NT2/D1 (cell line): ENCODE measurements around the gene ZNF776.

Experiments used
- DNase-seq: peaks from one replicate; pipeline ENCODE4 v3.0.0-alpha.2; 2011; ENCODE audit warnings: low read depth, low spot score
- H3K27me3 ChIP-seq: 2 replicates; pipeline ENCODE4 v1.6.0; 2011; ENCODE audit warnings: mild to moderate bottlenecking; ENCODE audit not compliant: insufficient read length, insufficient read depth
- H3K36me3 ChIP-seq: 2 replicates; pipeline ENCODE4 v1.6.1; 2011; ENCODE audit warnings: mild to moderate bottlenecking, low read length, mixed read lengths; ENCODE audit not compliant: insufficient read depth, insufficient read length
- H3K4me1 ChIP-seq: 2 replicates; pipeline ENCODE4 v1.5.1; 2011; ENCODE audit not compliant: insufficient read depth, insufficient read length
- H3K4me3 ChIP-seq: 2 replicates; pipeline ENCODE4 v1.5.1; 2011; ENCODE audit warnings: low read depth; ENCODE audit not compliant: insufficient read length
- H3K9ac ChIP-seq: 2 replicates; pipeline ENCODE4 v1.6.0; 2011; ENCODE audit warnings: low read depth; ENCODE audit not compliant: insufficient read length
- H3K9me3 ChIP-seq: 2 replicates; pipeline ENCODE4 v1.5.1; 2011; ENCODE audit warnings: mild to moderate bottlenecking, low read length; ENCODE audit not compliant: insufficient read depth
- SUZ12 ChIP-seq: IDR thresholded peaks from 2 replicates; pipeline ENCODE4 v1.6.1; 2011; ENCODE audit not compliant: insufficient read length, insufficient read depth; ENCODE audit errors: extremely low read depth
- YY1 ChIP-seq: IDR thresholded peaks from 2 replicates; pipeline ENCODE4 v1.6.1; 2011; ENCODE audit not compliant: insufficient read length, insufficient read depth
- ZNF274 ChIP-seq: IDR thresholded peaks from 2 replicates; pipeline ENCODE4 v1.6.1; 2011; ENCODE audit warnings: mild to moderate bottlenecking, low read depth, low read length

The ZNF776 gene

DNA sequence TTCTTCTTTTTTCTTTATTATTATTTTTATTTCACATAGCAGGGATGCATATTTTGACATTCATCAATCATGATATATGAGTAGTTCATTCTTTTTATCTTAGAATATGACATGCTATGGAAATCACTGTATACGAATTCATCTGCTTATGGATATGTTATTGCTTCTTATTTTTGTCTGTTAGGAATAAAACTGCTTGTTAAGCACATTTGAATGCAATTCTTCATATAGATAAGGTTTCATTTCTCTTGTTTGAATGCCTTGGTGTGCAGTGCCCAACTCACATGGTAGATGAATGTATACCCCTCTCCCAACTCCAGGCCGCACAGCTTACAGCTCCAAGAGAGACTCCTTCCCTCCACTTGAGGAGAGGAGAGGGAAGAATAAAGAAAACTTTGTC, 11.3 kb downstream of the ZNF776 start:
- no peaks in the 10 kb centered on the region for H3K4me1 ChIP-seq
- no peak overlapping the region for H3K9ac ChIP-seq
- no peak overlapping the region for H3K4me3 ChIP-seq
- no peaks in the 10 kb centered on the region for H3K27me3 ChIP-seq
- peaks cover 84% of the 10 kb centered on the region for H3K36me3 ChIP-seq
- no peak for TF ChIP-seq ZNF274
- no peak for DNase-seq
- no peaks in the 10 kb centered on the region for H3K9me3 ChIP-seq

DNA sequence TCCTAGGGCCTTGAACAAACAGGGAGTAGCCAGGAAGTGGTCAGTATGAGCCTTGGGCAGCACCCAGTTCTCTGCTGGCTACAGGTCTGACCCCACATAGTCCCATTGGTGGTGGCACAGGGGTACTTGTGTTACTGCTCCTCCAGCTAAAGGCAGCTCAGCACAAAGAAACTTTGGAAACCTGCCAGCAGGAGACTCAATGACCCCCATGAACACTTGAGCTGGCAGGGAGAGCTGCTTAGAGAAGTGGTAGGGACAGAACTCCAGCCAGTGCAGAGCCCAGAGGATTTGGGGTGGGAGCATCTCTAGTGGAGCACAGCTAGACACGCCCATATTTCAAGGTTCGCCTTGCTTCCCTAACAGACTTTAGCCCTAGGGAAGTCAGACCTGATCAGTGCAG, 12.5 kb downstream of the ZNF776 start:
- no peaks in the 10 kb centered on the region for H3K9me3 ChIP-seq
- no peaks in the 10 kb centered on the region for H3K4me1 ChIP-seq
- no peak for DNase-seq
- no peak for TF ChIP-seq ZNF274
- TF ChIP-seq SUZ12, result no peak
- no peak for TF ChIP-seq YY1
- no peak overlapping the region for H3K9ac ChIP-seq
- no peaks in the 10 kb centered on the region for H3K27me3 ChIP-seq
- peaks cover 78% of the 10 kb centered on the region for H3K36me3 ChIP-seq
- no peak overlapping the region for H3K4me3 ChIP-seq

DNA sequence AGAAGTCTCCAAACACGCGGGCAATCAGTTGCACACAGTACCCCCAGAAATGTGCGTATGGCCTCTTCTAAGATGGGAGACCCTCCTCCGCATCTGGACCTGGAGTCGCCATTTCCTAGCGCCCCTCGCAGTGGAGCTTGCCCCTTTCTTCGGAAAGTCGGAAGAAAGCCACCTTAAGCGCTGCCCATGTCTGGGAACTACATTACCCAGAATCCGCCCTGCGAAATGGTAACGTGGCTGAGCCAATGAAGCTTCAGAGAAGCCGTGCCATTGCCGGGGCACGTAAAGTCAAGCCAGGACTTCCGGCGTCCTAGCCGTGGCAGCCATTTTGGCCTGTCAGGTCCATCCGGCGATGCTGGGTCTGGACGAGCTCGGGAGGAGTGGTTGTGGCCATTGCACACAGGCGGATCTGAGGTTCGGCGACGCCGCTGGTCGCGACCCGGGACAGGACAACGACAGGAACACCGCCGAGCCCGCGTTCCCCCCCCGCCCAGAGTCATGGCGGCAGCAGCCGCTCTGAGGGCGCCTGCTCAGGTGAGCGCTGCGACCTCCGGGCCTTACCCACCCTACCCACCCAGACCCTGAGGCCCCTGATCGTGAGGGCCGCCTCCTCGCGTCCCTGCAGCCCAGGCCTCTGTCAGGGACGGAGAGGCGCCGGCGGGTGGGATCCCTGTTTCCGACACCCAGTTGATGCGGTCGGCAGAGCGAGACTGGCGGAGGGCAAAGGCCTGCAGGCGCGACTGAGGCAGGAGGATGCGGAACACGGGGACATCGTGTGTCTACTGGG, 22.9 kb downstream of the ZNF776 start, which contains the start of gene ZNF586:
Gene ZNF586 (plus strand): TSS at position 332 of the 787 bp plus-strand sequence. CDS start 167 bp downstream, at position 499.
- Histone ChIP-seq H3K9me3 (no peaks in the 10 kb centered on the region), H3K4me1 (no peaks in the 10 kb centered on the region), H3K27me3 (no peaks in the 10 kb centered on the region), H3K9ac (peak within 1 kb of the TSS; percentile 88), H3K4me3 (peak within 1 kb of the TSS; percentile 82), H3K36me3 (peaks cover 26% of the 10 kb centered on the region)
- peak; percentile 85 for DNase-seq
- TF ChIP-seq ZNF274 (no peak), YY1 (peak; percentile 86)

DNA sequence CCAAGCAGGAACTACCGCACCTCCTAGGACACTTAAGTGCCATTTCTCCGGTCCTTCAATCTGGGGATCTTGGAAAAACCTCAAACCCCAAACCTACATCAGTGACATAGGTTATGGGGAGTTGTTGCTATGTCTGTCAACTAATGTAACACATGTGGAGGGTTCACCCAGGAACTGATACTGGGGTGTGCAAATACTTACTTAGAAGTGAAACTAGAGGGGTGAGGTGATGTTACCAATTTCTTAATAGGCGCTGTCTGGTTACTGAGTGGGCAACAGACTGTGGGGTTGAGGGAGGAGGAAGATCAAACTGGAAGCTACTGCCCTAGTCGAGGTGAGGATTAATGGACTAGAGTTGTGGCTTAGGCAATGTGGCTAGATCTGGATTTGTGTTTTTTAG, 24.8 kb downstream of the ZNF776 start:
- Histone ChIP-seq H3K36me3 (peaks cover 37% of the 10 kb centered on the region), H3K4me3 (no peak overlapping the region), H3K4me1 (no peaks in the 10 kb centered on the region), H3K27me3 (no peaks in the 10 kb centered on the region), H3K9me3 (no peaks in the 10 kb centered on the region), H3K9ac (no peak overlapping the region)
- TF ChIP-seq SUZ12 (no peak), YY1 (no peak), ZNF274 (no peak)
- DNase-seq, result no peak

- Histone ChIP-seq H3K36me3 (peaks cover 57% of the 10 kb centered on the region), H3K9me3 (no peaks in the 10 kb centered on the region)
- no peak for DNase-seq
Observed at GRCh38 chr19:57773488-57773887, 26.9 kb downstream of the ZNF776 start.

DNA sequence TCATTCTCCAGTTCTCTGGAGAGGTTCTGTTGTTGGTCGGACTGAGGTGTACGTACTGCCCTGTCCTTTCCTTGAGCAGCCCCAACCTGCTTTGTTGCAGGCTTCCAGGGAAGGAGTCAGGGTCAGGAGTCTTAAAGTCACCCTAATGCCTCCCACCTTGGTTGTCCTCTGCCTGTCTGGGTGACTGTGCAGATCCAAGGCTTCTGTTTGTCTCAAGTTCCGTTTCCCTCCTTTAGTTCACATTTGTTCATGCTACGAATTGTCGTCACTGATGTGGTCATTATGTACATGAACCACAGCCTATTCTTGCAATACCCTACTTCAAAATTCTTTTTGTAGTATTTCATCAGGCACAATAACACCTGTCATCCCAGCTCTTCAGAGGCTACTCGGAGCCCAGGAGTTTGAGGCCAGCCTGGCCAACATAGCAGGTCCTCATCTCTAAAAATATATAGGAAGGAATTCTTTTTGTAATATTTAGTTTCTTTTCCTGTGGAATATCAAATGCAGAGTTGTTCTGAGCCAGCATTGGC, 30.2 kb downstream of the ZNF776 start:
- Histone ChIP-seq H3K36me3 (peaks cover 80% of the 10 kb centered on the region), H3K27me3 (no peaks in the 10 kb centered on the region), H3K4me1 (no peaks in the 10 kb centered on the region), H3K9ac (no peak overlapping the region), H3K4me3 (no peak overlapping the region), H3K9me3 (no peaks in the 10 kb centered on the region)
- no peak for TF ChIP-seq ZNF274
- no peak for TF ChIP-seq YY1
- TF ChIP-seq SUZ12, result no peak
- no peak for DNase-seq

More at GRCh38 chr19:57773488-57773887, 26.9 kb downstream of the ZNF776 start:
- H3K4me3 ChIP-seq, result no peak overlapping the region
- H3K9ac ChIP-seq, result no peak overlapping the region
- no peaks in the 10 kb centered on the region for H3K27me3 ChIP-seq
- no peaks in the 10 kb centered on the region for H3K4me1 ChIP-seq
- TF ChIP-seq SUZ12, result no peak
- TF ChIP-seq ZNF274, result no peak

GRCh38 chr19:57778336-57778735, 31.7 kb downstream of the ZNF776 start:
- Histone ChIP-seq H3K4me3 (no peak overlapping the region), H3K9ac (no peak overlapping the region), H3K4me1 (no peaks in the 10 kb centered on the region), H3K9me3 (no peaks in the 10 kb centered on the region), H3K27me3 (no peaks in the 10 kb centered on the region), H3K36me3 (peaks cover 69% of the 10 kb centered on the region)
- DNase-seq, result no peak
- TF ChIP-seq SUZ12 (no peak), YY1 (no peak), ZNF274 (no peak)
